H1 (cell line): ENCODE results near the gene DGKH. TPM values are rescaled to one million over a fixed set of nuclear protein-coding genes. Genes with fewer than 3 reads are reported as not detected.

Experiments
- CTCF ChIA-PET: fragments of 300-600 bp; sonication (Branson Sonifier 250); formaldehyde crosslinking; loops from one replicate; lab custom pipeline; 2021; ENCODE audit not compliant: partially characterized antibody; lab: Charles Lee
- POLR2A ChIA-PET: fragments of 300-600 bp; sonication (Branson Sonifier 250); formaldehyde crosslinking; loops from one replicate; lab custom pipeline; 2021; ENCODE audit warnings: inconsistent platforms; ENCODE audit not compliant: partially characterized antibody; lab: Charles Lee
- DNase-seq, 2 experiments: peaks; one replicate each; pipeline versions ENCODE4 v3.0.0 to v3.0.0-alpha.2; 2010 to 2022; ENCODE audit warnings: low spot score in 2 of 2, low read depth in 1 of 2, mixed read lengths in 1 of 2
- FAIRE-seq: peaks from 2 replicates; lab custom pipeline; 2011; peaks lifted over from hg19 to GRCh38; lab: Jason Lieb, UNC
- H2AFZ ChIP-seq: 2 replicates; pipeline ENCODE4 v1.8.1; 2012; ENCODE audit warnings: low read length, inconsistent platforms
- H2AK5ac ChIP-seq: 2 replicates; pipeline ENCODE4 v1.6.1; 2013; ENCODE audit warnings: low read depth, low read length
- H2BK120ac ChIP-seq: replicated peaks from 2 replicates; pipeline ENCODE3; 2013; ENCODE audit warnings: low read depth, low read length, inconsistent platforms
- H2BK12ac ChIP-seq: 2 replicates; pipeline ENCODE4 v1.6.1; 2013; ENCODE audit warnings: low read depth, low read length
- H2BK15ac ChIP-seq: 2 replicates; pipeline ENCODE4 v1.6.1; 2013; ENCODE audit warnings: low read length
- H2BK20ac ChIP-seq: 2 replicates; pipeline ENCODE4 v1.6.1; 2013; ENCODE audit warnings: low read length
- H2BK5ac ChIP-seq: 2 replicates; pipeline ENCODE4 v1.6.1; 2013; ENCODE audit warnings: low read depth, low read length
- H3K14ac ChIP-seq: 2 replicates; pipeline ENCODE4 v1.6.1; 2013; ENCODE audit warnings: inconsistent platforms; ENCODE audit not compliant: insufficient read length
- H3K18ac ChIP-seq: 2 replicates; pipeline ENCODE4 v1.6.1; 2013; ENCODE audit warnings: low read length; ENCODE audit errors: extremely low read depth
- H3K23ac ChIP-seq: 2 replicates; pipeline ENCODE4 v1.6.1; 2013; ENCODE audit warnings: inconsistent platforms; ENCODE audit not compliant: insufficient read length
- H3K23me2 ChIP-seq: 2 replicates; pipeline ENCODE4 v1.6.1; 2013; ENCODE audit warnings: low read depth, low read length
- H3K27ac ChIP-seq: 2 replicates; pipeline ENCODE4 v1.6.1; 2011; ENCODE audit warnings: low read depth, low read length, inconsistent platforms
- H3K27me3 ChIP-seq, 4 experiments: replicated peaks in 1 of 4; 1 replicate in 1 of 4; 2 replicates in 3 of 4; pipeline versions ENCODE4 v1.6.1 to v1.8.1; 2011 to 2013; ENCODE audit warnings: low read length in 3 of 4, mild to moderate bottlenecking in 3 of 4, inconsistent platforms in 2 of 4, mixed read lengths in 2 of 4, moderate library complexity in 1 of 4; ENCODE audit not compliant: control insufficient read depth in 3 of 4, insufficient read depth in 3 of 4; ENCODE audit errors: extremely low read depth in 1 of 4
- H3K36me3 ChIP-seq, 4 experiments: 2 replicates each; pipeline versions ENCODE4 v1.6.1 to v1.8.1; 2011 to 2013; ENCODE audit warnings: mild to moderate bottlenecking in 4 of 4, low read length in 3 of 4, moderate library complexity in 2 of 4, control low read depth in 1 of 4, inconsistent platforms in 1 of 4; ENCODE audit not compliant: insufficient read depth in 4 of 4, control insufficient read depth in 2 of 4
- H3K4ac ChIP-seq: replicated peaks from 2 replicates; pipeline ENCODE3; 2013; ENCODE audit warnings: low read length, low read depth, mixed read lengths, inconsistent platforms; ENCODE audit not compliant: insufficient read length
- H3K4me1 ChIP-seq, 4 experiments: replicated peaks in 1 of 4; 1 replicate in 1 of 4; 2 replicates in 3 of 4; pipeline versions ENCODE4 v1.6.1 to v1.8.1; 2011 to 2013; ENCODE audit warnings: low read length in 3 of 4, inconsistent platforms in 2 of 4, mixed read lengths in 1 of 4; ENCODE audit not compliant: insufficient read depth in 4 of 4, control insufficient read depth in 3 of 4
- H3K4me2 ChIP-seq, 2 experiments: 2 replicates each; pipeline versions ENCODE4 v1.6.1 to v1.8.1; 2011 to 2013; ENCODE audit warnings: low read depth in 2 of 2, low read length in 2 of 2, control low read depth in 1 of 2, inconsistent platforms in 1 of 2, mild to moderate bottlenecking in 1 of 2; ENCODE audit not compliant: insufficient read depth in 1 of 2
- H3K4me3 ChIP-seq, 4 experiments: fragments of 200-600, 300-600 bp in 1 of 4; sonication (generic), shearing (Covaris generic), sonication (Bioruptor Twin) in 1 of 4; 2 replicates each; pipeline versions ENCODE4 v1.5.1 to v1.8.1; 2011 to 2016; ENCODE audit warnings: low read length in 4 of 4, low read depth in 3 of 4, control low read depth in 2 of 4, inconsistent platforms in 2 of 4, mild to moderate bottlenecking in 2 of 4, mixed read lengths in 1 of 4, moderate library complexity in 1 of 4; ENCODE audit not compliant: insufficient read depth in 2 of 4; ENCODE audit errors: extremely low read depth in 1 of 4
- H3K56ac ChIP-seq: replicated peaks from 2 replicates; pipeline ENCODE3; 2013; ENCODE audit warnings: low read depth, mild to moderate bottlenecking, mixed read lengths, low read length, inconsistent platforms; ENCODE audit not compliant: insufficient read length
- H3K79me1 ChIP-seq: 2 replicates; pipeline ENCODE4 v1.6.1; 2013; ENCODE audit warnings: low read depth, low read length, control low read depth
- H3K79me2 ChIP-seq, 2 experiments: 2 replicates each; pipeline versions ENCODE4 v1.6.1 to v1.8.1; 2012 to 2013; ENCODE audit warnings: low read length in 2 of 2, mild to moderate bottlenecking in 2 of 2, inconsistent platforms in 1 of 2; ENCODE audit not compliant: insufficient read depth in 2 of 2, control insufficient read depth in 1 of 2
- H3K9ac ChIP-seq, 4 experiments: replicated peaks in 1 of 4; 1 replicate in 1 of 4; 2 replicates in 3 of 4; pipeline versions ENCODE4 v1.6.1 to v1.8.1; 2011 to 2013; ENCODE audit warnings: low read depth in 3 of 4, low read length in 3 of 4, control low read depth in 2 of 4, mild to moderate bottlenecking in 2 of 4, moderate library complexity in 2 of 4, inconsistent platforms in 1 of 4; ENCODE audit errors: extremely low read depth in 1 of 4
- H3K9me3 ChIP-seq, 2 experiments: 2 replicates each; pipeline versions ENCODE4 v1.6.1 to v1.8.1; 2012 to 2013; ENCODE audit warnings: mild to moderate bottlenecking in 2 of 2, moderate library complexity in 2 of 2, control low read depth in 1 of 2, inconsistent platforms in 1 of 2, low read depth in 1 of 2, low read length in 1 of 2, mixed read lengths in 1 of 2; ENCODE audit not compliant: insufficient read depth in 2 of 2
- H4K20me1 ChIP-seq, 2 experiments: replicated peaks in 1 of 2; 2 replicates each; pipeline versions ENCODE3 to v1.8.1; 2011 to 2013; ENCODE audit warnings: inconsistent platforms in 2 of 2, low read length in 2 of 2, mild to moderate bottlenecking in 1 of 2; ENCODE audit not compliant: insufficient read depth in 2 of 2, control insufficient read depth in 1 of 2
- H4K5ac ChIP-seq: 2 replicates; pipeline ENCODE4 v1.6.1; 2013; ENCODE audit warnings: low read length, low read depth, mixed read lengths, inconsistent platforms; ENCODE audit not compliant: insufficient read length
- H4K8ac ChIP-seq: 2 replicates; pipeline ENCODE4 v1.8.0; 2013; ENCODE audit warnings: mild to moderate bottlenecking, moderate library complexity, low read length, inconsistent platforms; ENCODE audit not compliant: insufficient read depth; ENCODE audit errors: extremely low read depth
- H4K91ac ChIP-seq: replicated peaks from 2 replicates; pipeline ENCODE3; 2013; ENCODE audit warnings: low read length, mixed read lengths, inconsistent platforms; ENCODE audit not compliant: insufficient read length
- CREB1 ChIP-seq: IDR thresholded peaks from 2 replicates; pipeline ENCODE4 v1.6.1; 2012; ENCODE audit warnings: inconsistent platforms
- FOSL1 ChIP-seq: IDR thresholded peaks from 2 replicates; pipeline ENCODE4 v1.6.1; 2011; ENCODE audit warnings: mild to moderate bottlenecking, low read depth, low read length, moderate library complexity; ENCODE audit not compliant: insufficient read depth
- NRF1 ChIP-seq: IDR thresholded peaks from 2 replicates; pipeline ENCODE4 v1.6.1; 2011; ENCODE audit warnings: mild to moderate bottlenecking, low read depth, low read length, improper control_type of control experiment
- TBP ChIP-seq: IDR thresholded peaks from 2 replicates; pipeline ENCODE4 v1.6.1; 2011; ENCODE audit warnings: low read depth, low read length, improper control_type of control experiment
- whole genome bisulfite sequencing, 2 experiments: shearing (Covaris generic) in 1 of 2; methylation state at CpG; one replicate each; pipeline versions ENCODE4 v1.1.6 to v1.1.7; 2013 to 2015; ENCODE audit warnings: low lambda C conversion rate in 2 of 2, mixed read lengths in 2 of 2, inconsistent platforms in 1 of 2, low coverage in 1 of 2, missing lambda C conversion rate in 1 of 2; ENCODE audit not compliant: insufficient replicate concordance in 2 of 2, insufficient coverage in 1 of 2, insufficient read length in 1 of 2; ENCODE audit errors: extremely low coverage in 1 of 2, missing lambda C conversion rate in 1 of 2; 5-methylcytosine and 5-hydroxymethylcytosine counted together
- polyA plus RNA-seq, 7 experiments: library from polyadenylated mRNA; depleted of rRNA in 3 of 7; stranded (reverse) in 5 of 7; unstranded in 2 of 7; fragments of >200 nt in 5 of 7; fragments of 200-250 nt in 2 of 7; gene quantifications; 1 replicate in 5 of 7; 2 replicates in 1 of 7; 4 replicates in 1 of 7; pipeline versions ENCODE4 v1.2.1 to v1.2.3, GENCODE V29; 2011 to 2013; ENCODE audit warnings: missing spikeins in 2 of 7, mixed read lengths in 2 of 7
- total RNA-seq: library from RNA; stranded (reverse); fragmentation: NEBNext Ultra II Directional; extraction: Animal tissue kit (Norgen Biotek cat#: 25700); gene quantifications from 2 replicates; pipeline ENCODE4 v1.2.1, GENCODE V29; 2021
- TF ChIP-seq, protein P1 (sequence below): IDR thresholded peaks from 2 replicates; pipeline ENCODE4 v1.6.1; 2012; ENCODE audit warnings: inconsistent platforms
- TF ChIP-seq, protein P2 (sequence below): IDR thresholded peaks from 2 replicates; pipeline ENCODE4 v1.6.1; 2011; ENCODE audit warnings: low read length, improper control_type of control experiment

DGKH gene
- total and polyA plus RNA-seq, 2 of the 8 experiments (the other 6 are each of a cell fraction or from before 2014, with no cell fraction given) = 2.1 to 7.9 TPM

DNA sequence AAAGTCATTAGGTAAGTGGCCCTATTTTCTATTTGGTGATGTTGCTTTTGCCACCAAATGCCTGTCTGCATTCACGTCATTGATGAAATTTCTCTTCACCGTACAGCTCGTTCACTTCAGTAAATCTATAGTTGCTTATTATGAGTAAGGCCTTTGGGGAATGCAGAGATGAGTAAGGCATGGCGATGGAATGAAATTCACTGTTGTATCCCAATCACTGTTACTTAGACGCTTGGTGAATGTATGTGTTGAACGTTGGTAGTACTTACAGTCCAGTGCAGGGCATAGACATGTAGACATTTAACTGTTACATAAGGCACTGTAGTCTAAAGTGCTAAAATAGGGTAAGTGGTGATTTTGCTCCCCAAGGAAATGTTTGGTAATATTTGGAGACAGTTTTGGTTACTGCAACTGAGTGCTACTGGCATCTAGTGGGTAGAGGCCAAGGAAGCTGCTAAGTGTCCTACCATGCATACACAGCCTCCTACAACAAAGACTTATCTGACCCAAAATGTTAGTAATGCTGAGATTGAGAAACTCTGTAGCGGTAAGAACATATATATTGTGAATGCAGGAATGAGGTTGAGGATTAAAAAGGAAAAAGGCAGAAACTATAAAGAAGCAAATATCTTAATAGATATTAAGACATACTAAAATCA, 229.3 kb downstream of the DGKH start:
- WGBS, 2 experiments = 86% methylated on average over 7 of the region's 7 CpGs; no CpG with 5 or more reads in 1 of the 2 experiments
- no peak overlapping the region for H4K5ac ChIP-seq
- H4K20me1 ChIP-seq = no peaks in the 10 kb centered on the region
- no peaks in the 10 kb centered on the region for H3K9me3 ChIP-seq
- no peak overlapping the region for H2AK5ac ChIP-seq
- H3K27ac ChIP-seq = no peak overlapping the region
- no peak overlapping the region for H3K9ac ChIP-seq
- POLR2A ChIA-PET = no interaction called here
- peaks cover 6% of the 10 kb centered on the region; the same call in 1 of the 2 replicates for H3K79me1 ChIP-seq
- no peaks in the 10 kb centered on the region for H3K23me2 ChIP-seq
- peaks cover 0 to 9% (median 5%) of the 10 kb centered on the region in 4 experiments; a peak in 3 of 7 replicates for H3K4me1 ChIP-seq
- peaks cover 2 to 96% of the 10 kb centered on the region in 2 experiments; a peak in 3 of 4 replicates for H3K79me2 ChIP-seq
- no peak overlapping the region for H2BK12ac ChIP-seq
- CTCF ChIA-PET = no interaction called here
- no peaks in the 10 kb centered on the region for H3K27me3 ChIP-seq
- H3K56ac ChIP-seq = no peak overlapping the region
- H3K14ac ChIP-seq = no peak overlapping the region
- no peak overlapping the region for H4K91ac ChIP-seq
- no peak overlapping the region for H4K8ac ChIP-seq
- H3K4me3 ChIP-seq = no peak overlapping the region
- FAIRE-seq = no peak
- H2AFZ ChIP-seq = no peak overlapping the region
- H3K4me2 ChIP-seq = no peak overlapping the region
- no peak overlapping the region for H3K4ac ChIP-seq
- H3K18ac ChIP-seq = no peak overlapping the region
- no peak overlapping the region for H3K23ac ChIP-seq
- DNase-seq = no peak
- no peak overlapping the region for H2BK20ac ChIP-seq
- no peak overlapping the region for H2BK5ac ChIP-seq
- H2BK120ac ChIP-seq = no peak overlapping the region
- no peak overlapping the region for H2BK15ac ChIP-seq
- no peaks in the 10 kb centered on the region for H3K36me3 ChIP-seq
- no peak for TF ChIP-seq FOSL1
- TF ChIP-seq, protein P1, sequence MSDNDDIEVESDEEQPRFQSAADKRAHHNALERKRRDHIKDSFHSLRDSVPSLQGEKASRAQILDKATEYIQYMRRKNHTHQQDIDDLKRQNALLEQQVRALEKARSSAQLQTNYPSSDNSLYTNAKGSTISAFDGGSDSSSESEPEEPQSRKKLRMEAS = no peak
- no peak for TF ChIP-seq TBP
- TF ChIP-seq, protein P2, sequence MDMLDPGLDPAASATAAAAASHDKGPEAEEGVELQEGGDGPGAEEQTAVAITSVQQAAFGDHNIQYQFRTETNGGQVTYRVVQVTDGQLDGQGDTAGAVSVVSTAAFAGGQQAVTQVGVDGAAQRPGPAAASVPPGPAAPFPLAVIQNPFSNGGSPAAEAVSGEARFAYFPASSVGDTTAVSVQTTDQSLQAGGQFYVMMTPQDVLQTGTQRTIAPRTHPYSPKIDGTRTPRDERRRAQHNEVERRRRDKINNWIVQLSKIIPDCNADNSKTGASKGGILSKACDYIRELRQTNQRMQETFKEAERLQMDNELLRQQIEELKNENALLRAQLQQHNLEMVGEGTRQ = no peak
- no peak for TF ChIP-seq CREB1
- TF ChIP-seq NRF1 = no peak
